Ovary (tissue), 9 donors: ENCODE results near the gene SLC25A38. TPM values are rescaled to one million over a fixed set of nuclear protein-coding genes. Genes with fewer than 3 reads are reported as not detected.

ENCODE experiments used
- DNase-seq, 5 donors: peaks; one replicate each; pipeline ENCODE4 v3.0.0-alpha.2; 2019 to 2020
- H3K27ac ChIP-seq, 2 donors: fragments of 200-600 bp; one replicate each; pipeline versions ENCODE4 v1.5.1 to v1.8.0; 2019 to 2022
- H3K27me3 ChIP-seq: fragments of 200-600 bp; one replicate; pipeline ENCODE4 v1.8.0; 2022
- H3K36me3 ChIP-seq: fragments of 200-600 bp; sonication (generic); one replicate; pipeline ENCODE4 v1.5.1; 2019
- H3K4me1 ChIP-seq: one replicate; pipeline ENCODE4 v1.8.1; 2013; ENCODE audit warnings: mild to moderate bottlenecking, moderate library complexity; ENCODE audit not compliant: insufficient read depth
- H3K4me3 ChIP-seq: fragments of 200-600 bp; sonication (generic); one replicate; pipeline ENCODE4 v1.5.1; 2017
- H3K9me3 ChIP-seq, 2 donors: fragments of 200-600 bp in 1 of 2; sonication (generic) in 1 of 2; one replicate each; pipeline versions ENCODE4 v1.5.1 to v1.8.1; 2013 to 2019; ENCODE audit warnings: mild to moderate bottlenecking in 1 of 2, moderate library complexity in 1 of 2
- CTCF ChIP-seq, 3 donors: fragments of 450-650 bp in 2 of 3; fragments of 200-600 bp in 1 of 3; IDR thresholded peaks; one replicate each; pipeline versions ENCODE4 v1.5.1 to v1.8.0; 2016 to 2022; ENCODE audit warnings: antibody characterized with exemption in 3 of 3, mild to moderate bottlenecking in 1 of 3
- EP300 ChIP-seq: sonication (generic); formaldehyde crosslinking; IDR thresholded peaks from one replicate; pipeline ENCODE4 v1.6.1; 2017; ENCODE audit warnings: antibody characterized with exemption
- POLR2A ChIP-seq: fragments of 450-650 bp; IDR thresholded peaks from one replicate; pipeline ENCODE4 v1.6.1; 2017; ENCODE audit warnings: antibody characterized with exemption, mild to moderate bottlenecking, moderate library complexity
- WGBS, 3 donors: extraction: QIAGEN DNeasy Blood & Tissue Kit in 1 of 3; methylation state at CpG; one replicate each; pipeline versions ENCODE4 v1.1.5 to v1.1.7; 2013 to 2017; 5-methylcytosine and 5-hydroxymethylcytosine counted together
- intact Hi-C, 4 donors: fragments of 100-400 bp; cut with DNase I; formaldehyde crosslinking; loops; one replicate each; pipeline versions ENCODE4 v1.11.0 to v1.15.1; 2022 to 2023
- polyA plus RNA-seq, 2 donors: library from polyadenylated mRNA; stranded (reverse); fragments of 200-250 nt in 1 of 2; fragments of 350-450 nt in 1 of 2; fragmentation: Illumina TruSeq in 1 of 2; extraction: RNeasy Lipid Tissue Mini Kit (QIAGEN cat#74804) in 1 of 2; gene quantifications; one replicate each; pipeline ENCODE4 v1.2.3, GENCODE V29; 2013 to 2014
- total RNA-seq, 7 donors: library from RNA; depleted of rRNA in 2 of 7; stranded (reverse); fragments of >200 nt in 2 of 7; fragmentation: NEBNext Ultra II Directional in 3 of 7; extraction: Animal tissue kit (Norgen Biotek cat#: 25700) in 3 of 7; gene quantifications; one replicate each; pipeline versions ENCODE4 v1.1.0 to v1.2.4, GENCODE V29; 2016 to 2023
- donor health status: DM: no; HTN: no; CAD: no; lungs with moderate emphysema.
- donor health status: DM: no; HTN: no; CAD: no.
- donor health status: Bipolar disorder and iron deficiency.
- donor health status: DM: yes; HTN: yes; CAD: no.
- donor health status: DM: no; HTN: no; CAD: no.
- donor health status: DM: yes; HTN: yes; CAD: no.

SLC25A38 gene
- total and polyA plus RNA-seq, 9 donors = 28.8 to 70.5 (median 37.2) TPM

- H3K4me1 ChIP-seq = no peaks in the 10 kb centered on the region
These were observed 44.1 kb upstream of the SLC25A38 start for GRCh38 chr3:39339086-39339485.

GRCh38 chr3:39343076-39343717, 40.0 kb upstream of the SLC25A38 start:
- Histone ChIP-seq H3K27me3 (no peaks in the 10 kb centered on the region), H3K4me3 (no peak overlapping the region), H3K9me3 (no peaks in the 10 kb centered on the region), H3K4me1 (no peaks in the 10 kb centered on the region), H3K27ac (no peak overlapping the region), H3K36me3 (no peaks in the 10 kb centered on the region)
- TF ChIP-seq EP300 (no peak), POLR2A (no peak), CTCF (IDR thresholded peaks at IDR 0.05) (no peak)
- 88 to 96% (median 93%) methylated on average over 1 of the region's 1 CpG for WGBS, 3 donors
- intact Hi-C loops = no loop called here
- no peak for DNase-seq

More at GRCh38 chr3:39339086-39339485, 44.1 kb upstream of the SLC25A38 start:
- H3K27me3 ChIP-seq = no peaks in the 10 kb centered on the region
- H3K4me3 ChIP-seq = no peak overlapping the region
- no peak for DNase-seq
- no peak overlapping the region for H3K27ac ChIP-seq
- intact Hi-C loops = no loop called here
- no peak for TF ChIP-seq POLR2A
- TF ChIP-seq CTCF (IDR thresholded peaks at IDR 0.05) = no peak
- TF ChIP-seq EP300 = no peak
- H3K36me3 ChIP-seq = no peaks in the 10 kb centered on the region
- no peaks in the 10 kb centered on the region for H3K9me3 ChIP-seq
- WGBS, 3 donors = 88 to 92% (median 89%) methylated on average over 1 of the region's 1 CpG

GRCh38 chr3:39343760-39344159, 39.4 kb upstream of the SLC25A38 start:
- Histone ChIP-seq H3K27me3 (no peaks in the 10 kb centered on the region), H3K27ac (no peak overlapping the region), H3K9me3 (no peaks in the 10 kb centered on the region), H3K4me3 (no peak overlapping the region), H3K36me3 (no peaks in the 10 kb centered on the region), H3K4me1 (no peaks in the 10 kb centered on the region)
- TF ChIP-seq POLR2A = no peak
- TF ChIP-seq CTCF (IDR thresholded peaks at IDR 0.05) = no peak
- TF ChIP-seq EP300 = no peak
- intact Hi-C loops = no loop called here
- no peak for DNase-seq

GRCh38 chr3:39344746-39345344, 38.3 kb upstream of the SLC25A38 start:
- no peaks in the 10 kb centered on the region for H3K4me1 ChIP-seq
- no peaks in the 10 kb centered on the region for H3K36me3 ChIP-seq
- H3K9me3 ChIP-seq = no peaks in the 10 kb centered on the region
- no peak overlapping the region for H3K27ac ChIP-seq
- H3K27me3 ChIP-seq = no peaks in the 10 kb centered on the region
- H3K4me3 ChIP-seq = no peak overlapping the region
- DNase-seq = no peak
- intact Hi-C loops = no loop called here
- TF ChIP-seq POLR2A (no peak), EP300 (no peak), CTCF (IDR thresholded peaks at IDR 0.05) (no peak)
